Karpas-422 (cell line): ENCODE data around the gene DDB1. TPM values are rescaled to one million over a fixed set of nuclear protein-coding genes. Genes with fewer than 3 reads are reported as not detected.

Experiments used
- DNase-seq: peaks from one replicate; pipeline ENCODE4 v3.0.0-alpha.2; 2015
- H2AFZ ChIP-seq: fragments of 200-600 bp; sonication (generic); 2 replicates; pipeline ENCODE4 v1.6.1; 2014; ENCODE audit warnings: antibody characterized with exemption, low read length, mixed read lengths
- H3K27ac ChIP-seq: fragments of 200-600 bp; sonication (generic); 2 replicates; pipeline ENCODE4 v1.5.1; 2014; ENCODE audit warnings: mild to moderate bottlenecking, low read length, moderate library complexity
- H3K27me3 ChIP-seq: fragments of 200-600 bp; sonication (generic); 2 replicates; pipeline ENCODE4 v1.6.1; 2014; ENCODE audit warnings: low read length, mixed read lengths
- H3K36me3 ChIP-seq: fragments of 200-600 bp; sonication (generic); 2 replicates; pipeline ENCODE4 v1.6.1; 2014; ENCODE audit warnings: low read length, mixed read lengths; ENCODE audit not compliant: insufficient read depth
- H3K4me1 ChIP-seq: fragments of 200-600 bp; sonication (generic); 2 replicates; pipeline ENCODE4 v1.6.1; 2014; ENCODE audit warnings: mild to moderate bottlenecking, low read length, mixed read lengths
- H3K4me2 ChIP-seq: fragments of 200-600 bp; sonication (generic); 2 replicates; pipeline ENCODE4 v1.6.1; 2014; ENCODE audit warnings: low read length, low read depth, mild to moderate bottlenecking; ENCODE audit not compliant: poor library complexity, severe bottlenecking
- H3K4me3 ChIP-seq: fragments of 200-600 bp; sonication (generic); 2 replicates; pipeline ENCODE4 v1.5.1; 2014; ENCODE audit warnings: mild to moderate bottlenecking, antibody characterized with exemption, low read length, mixed read lengths
- H3K79me2 ChIP-seq: fragments of 200-600 bp; sonication (generic); 2 replicates; pipeline ENCODE4 v1.6.1; 2014; ENCODE audit warnings: mild to moderate bottlenecking, low read length, mixed read lengths
- H3K9ac ChIP-seq: fragments of 200-600 bp; sonication (generic); 2 replicates; pipeline ENCODE4 v1.6.0; 2014; ENCODE audit warnings: low read length
- H3K9me2 ChIP-seq: fragments of 200-600 bp; sonication (generic), shearing (Covaris generic); replicated peaks from 2 replicates; pipeline ENCODE4 v1.6.0; 2014; ENCODE audit warnings: mild to moderate bottlenecking, low read length, moderate library complexity; ENCODE audit not compliant: insufficient read depth
- H3K9me3 ChIP-seq: fragments of 300-700, 200-600 bp; sonication (generic); 2 replicates; pipeline ENCODE4 v1.6.1; 2014; ENCODE audit warnings: low read length, mixed read lengths
- H4K20me1 ChIP-seq: fragments of 200-600 bp; sonication (generic); 2 replicates; pipeline ENCODE4 v1.6.1; 2014; ENCODE audit warnings: mild to moderate bottlenecking, antibody characterized with exemption, low read length, low read depth; ENCODE audit not compliant: insufficient read depth
- total RNA-seq: library from RNA; depleted of rRNA; stranded (reverse); fragments of >200 nt; shearing (Covaris generic); gene quantifications from 2 replicates; pipeline ENCODE4 v1.2.3, GENCODE V29; 2014; ENCODE audit warnings: low replicate concordance

Gene DDB1
- total RNA-seq, 1 experiment from 2014 or later = 100 TPM

DNA sequence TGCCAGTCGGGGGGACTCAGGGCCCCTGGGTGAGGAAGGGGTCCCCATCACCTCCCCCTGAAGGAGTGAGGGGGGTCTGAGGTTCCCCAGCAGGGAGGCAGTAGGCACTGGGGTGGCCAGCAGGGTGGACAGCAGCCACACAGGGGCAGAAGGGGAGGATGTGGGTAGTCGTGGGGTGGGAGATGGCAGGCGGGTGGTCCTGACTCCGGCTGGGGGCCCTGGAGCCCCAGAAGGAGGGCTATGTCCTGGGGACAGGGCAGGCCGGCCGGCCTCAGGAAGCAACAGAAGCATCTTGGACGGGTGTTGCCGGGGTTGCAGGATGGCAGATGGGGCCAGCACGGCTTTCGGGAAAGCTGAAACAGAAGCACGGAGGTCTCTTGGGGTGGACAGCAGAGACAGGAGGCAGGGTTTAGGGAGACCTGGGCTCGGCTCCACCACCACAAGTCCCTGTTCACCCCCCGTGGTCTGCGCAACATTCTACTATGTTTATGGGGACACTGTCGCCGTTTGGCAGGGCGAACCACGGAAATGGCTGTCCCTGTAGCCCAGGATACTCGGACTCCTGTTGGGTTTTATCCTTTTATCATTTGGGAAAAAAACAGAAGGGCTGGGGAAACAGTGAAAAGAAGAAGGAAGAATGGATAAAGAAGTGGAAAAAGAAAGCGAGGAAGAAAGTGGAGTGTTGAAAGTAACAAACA is 51.9 kb downstream of the DDB1 start:
- Histone ChIP-seq H3K4me2 (no peak overlapping the region), H3K27me3 (no peaks in the 10 kb centered on the region), H3K4me3 (no peak overlapping the region), H3K79me2 (no peaks in the 10 kb centered on the region), H3K4me1 (no peaks in the 10 kb centered on the region), H2AFZ (no peak overlapping the region), H4K20me1 (no peaks in the 10 kb centered on the region), H3K9me2 (no peaks in the 10 kb centered on the region), H3K9me3 (no peaks in the 10 kb centered on the region), H3K9ac (no peak overlapping the region), H3K27ac (no peak overlapping the region), H3K36me3 (no peaks in the 10 kb centered on the region)
- DNase-seq = no peak

DNA sequence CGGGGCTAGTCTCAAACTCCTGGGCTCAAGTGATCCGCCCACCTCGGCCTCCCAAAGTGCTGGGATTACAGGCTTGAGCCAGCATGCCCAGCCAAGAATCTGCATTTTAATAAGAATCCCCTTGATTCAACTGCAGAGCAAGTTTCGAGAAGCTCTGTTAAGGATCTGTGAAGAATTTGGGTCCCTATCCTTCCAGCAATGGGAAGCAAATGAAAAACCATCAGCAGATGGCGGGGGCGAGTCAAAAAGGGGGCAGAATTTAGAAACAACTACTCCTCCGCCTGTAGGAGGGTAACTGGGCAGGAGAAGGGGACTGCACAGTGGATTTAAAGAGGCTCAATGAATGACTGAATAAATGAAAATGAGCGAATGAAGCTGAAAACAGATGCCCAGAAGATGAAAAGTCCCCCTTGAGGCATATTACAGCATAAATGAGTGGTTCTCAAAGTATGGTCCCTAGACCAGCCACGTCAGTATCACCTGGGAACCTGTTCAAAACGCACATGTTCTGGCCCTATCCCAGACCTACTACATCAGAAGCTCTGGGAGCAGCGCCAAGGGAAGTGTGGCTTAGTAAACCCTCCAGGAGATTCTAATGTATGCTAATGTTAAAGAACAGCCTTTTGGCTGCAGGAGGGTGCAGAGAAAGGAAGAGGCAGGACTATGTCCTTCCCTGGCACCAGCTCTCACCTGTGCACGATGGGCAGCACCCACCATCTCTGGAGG is 52.8 kb downstream of the DDB1 start:
- H3K4me1 ChIP-seq = no peaks in the 10 kb centered on the region
- H3K9me3 ChIP-seq = no peaks in the 10 kb centered on the region
- DNase-seq = no peak
- H3K9me2 ChIP-seq = no peaks in the 10 kb centered on the region
- no peak overlapping the region for H3K9ac ChIP-seq
- H3K4me3 ChIP-seq = no peak overlapping the region
- H3K79me2 ChIP-seq = no peaks in the 10 kb centered on the region
- no peak overlapping the region for H3K27ac ChIP-seq
- no peak overlapping the region for H3K4me2 ChIP-seq
- no peaks in the 10 kb centered on the region for H3K27me3 ChIP-seq
- H3K36me3 ChIP-seq = no peaks in the 10 kb centered on the region
- H2AFZ ChIP-seq = no peak overlapping the region
- H4K20me1 ChIP-seq = 0 out of 2 replicates have a peak, but pooled peaks cover 4% of the 10 kb centered on the region

DNA sequence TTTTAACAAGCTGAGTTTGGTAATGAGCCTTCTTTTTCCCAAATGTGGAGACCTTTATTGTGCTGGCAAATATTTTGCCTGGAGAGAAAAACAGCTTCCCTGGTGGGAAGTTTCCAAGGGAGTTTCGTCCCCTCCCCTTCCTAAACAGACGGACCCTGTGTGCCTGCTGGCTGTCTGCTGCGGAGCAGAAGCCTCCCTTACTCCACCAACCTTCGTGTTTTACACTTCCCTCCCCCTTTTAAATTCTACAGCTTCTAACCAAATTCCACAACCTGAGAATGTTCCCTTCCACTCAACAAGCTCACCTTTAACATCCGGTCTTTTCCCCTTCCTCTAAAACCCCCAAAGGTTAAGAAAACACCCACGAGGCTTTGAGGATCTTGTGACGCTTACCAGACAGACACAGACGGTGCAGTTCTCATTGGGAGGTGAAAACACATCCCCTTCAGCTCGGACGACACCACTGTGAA is 54.9 kb downstream of the DDB1 start:
- H3K36me3 ChIP-seq = no peaks in the 10 kb centered on the region
- no peaks in the 10 kb centered on the region for H3K9me3 ChIP-seq
- H3K9me2 ChIP-seq = no peaks in the 10 kb centered on the region
- no peaks in the 10 kb centered on the region for H3K4me1 ChIP-seq
- H3K4me3 ChIP-seq = no peak overlapping the region
- no peak for DNase-seq
- no peak overlapping the region for H3K9ac ChIP-seq
- no peak overlapping the region for H2AFZ ChIP-seq
- 0 out of 2 replicates have a peak, but pooled peaks cover 4% of the 10 kb centered on the region for H4K20me1 ChIP-seq
- H3K4me2 ChIP-seq = no peak overlapping the region
- H3K27ac ChIP-seq = no peak overlapping the region
- H3K79me2 ChIP-seq = no peaks in the 10 kb centered on the region
- H3K27me3 ChIP-seq = no peaks in the 10 kb centered on the region

DNA sequence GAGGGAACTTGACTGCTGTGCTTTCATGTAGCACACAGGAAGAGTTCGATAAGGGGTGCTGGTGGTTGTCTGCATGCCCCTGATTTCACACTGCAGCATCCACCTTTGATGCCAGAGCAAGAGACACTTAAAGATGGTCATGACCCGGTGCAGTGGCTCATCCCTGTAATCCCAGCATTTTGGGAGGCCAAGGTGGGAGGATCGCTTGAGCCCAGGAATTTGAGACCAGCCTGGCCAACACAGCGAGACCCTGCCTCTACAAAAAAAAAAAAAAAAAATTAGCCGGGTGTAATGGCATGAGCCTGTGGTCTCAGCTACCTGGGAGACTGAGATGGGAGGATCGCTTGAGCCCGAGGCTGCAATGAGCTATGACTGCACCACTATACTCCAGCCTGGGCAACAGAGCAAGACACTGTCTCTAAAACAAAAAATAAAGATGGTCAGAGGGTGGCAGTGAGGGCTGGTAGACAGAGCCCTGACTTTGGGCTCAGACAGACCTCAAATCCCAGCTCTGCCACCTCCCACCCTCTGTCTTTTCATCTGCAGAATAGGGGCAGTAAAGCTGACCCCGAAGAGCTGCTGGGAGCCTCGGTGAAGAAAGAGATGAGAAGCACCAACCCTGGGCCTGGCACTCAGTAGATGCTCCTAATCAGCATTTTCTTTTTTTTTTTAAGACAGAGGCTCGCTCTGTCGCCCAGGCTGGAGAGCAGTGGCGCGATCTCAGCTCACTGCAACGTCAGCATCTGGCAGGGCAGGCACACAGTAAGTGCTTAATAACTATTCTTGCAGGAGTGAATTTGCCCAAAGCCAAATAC is 55.5 kb downstream of the DDB1 start:
- DNase-seq = no peak
- Histone ChIP-seq H3K9me3 (no peaks in the 10 kb centered on the region), H3K27ac (no peak overlapping the region), H2AFZ (no peak overlapping the region), H3K27me3 (no peaks in the 10 kb centered on the region), H3K4me1 (no peaks in the 10 kb centered on the region), H3K79me2 (no peaks in the 10 kb centered on the region), H3K4me2 (no peak overlapping the region), H4K20me1 (0 out of 2 replicates have a peak, but pooled peaks cover 4% of the 10 kb centered on the region), H3K9ac (no peak overlapping the region), H3K4me3 (no peak overlapping the region), H3K9me2 (no peaks in the 10 kb centered on the region), H3K36me3 (no peaks in the 10 kb centered on the region)

DNA sequence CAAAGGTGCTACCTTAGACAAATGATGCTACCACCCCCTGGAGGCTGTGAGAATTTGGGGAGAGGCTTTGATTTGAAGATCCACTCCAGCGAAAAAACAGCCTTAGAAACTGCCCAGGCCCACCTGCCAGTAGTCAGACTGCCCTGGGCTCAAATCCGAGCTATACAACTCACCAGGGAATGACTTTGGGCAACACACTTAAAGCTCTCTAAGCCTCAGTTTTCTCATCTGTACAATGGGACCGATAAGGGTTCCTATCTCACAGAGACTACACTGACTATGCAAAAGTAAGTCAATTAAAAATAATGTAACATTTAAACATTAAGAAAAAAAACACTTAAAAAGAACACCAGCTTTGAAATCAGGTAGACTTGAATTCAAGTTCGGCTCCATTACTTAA is 57.7 kb downstream of the DDB1 start:
- H3K27me3 ChIP-seq = no peaks in the 10 kb centered on the region
- H3K27ac ChIP-seq = no peak overlapping the region
- H4K20me1 ChIP-seq = 0 out of 2 replicates have a peak, but pooled peaks cover 4% of the 10 kb centered on the region
- no peak overlapping the region for H3K4me3 ChIP-seq
- H2AFZ ChIP-seq = no peak overlapping the region
- H3K9me2 ChIP-seq = no peaks in the 10 kb centered on the region
- H3K79me2 ChIP-seq = no peaks in the 10 kb centered on the region
- H3K9me3 ChIP-seq = no peaks in the 10 kb centered on the region
- H3K4me2 ChIP-seq = no peak overlapping the region
- no peak overlapping the region for H3K9ac ChIP-seq
- H3K4me1 ChIP-seq = no peaks in the 10 kb centered on the region
- no peaks in the 10 kb centered on the region for H3K36me3 ChIP-seq
- DNase-seq = no peak

DNA sequence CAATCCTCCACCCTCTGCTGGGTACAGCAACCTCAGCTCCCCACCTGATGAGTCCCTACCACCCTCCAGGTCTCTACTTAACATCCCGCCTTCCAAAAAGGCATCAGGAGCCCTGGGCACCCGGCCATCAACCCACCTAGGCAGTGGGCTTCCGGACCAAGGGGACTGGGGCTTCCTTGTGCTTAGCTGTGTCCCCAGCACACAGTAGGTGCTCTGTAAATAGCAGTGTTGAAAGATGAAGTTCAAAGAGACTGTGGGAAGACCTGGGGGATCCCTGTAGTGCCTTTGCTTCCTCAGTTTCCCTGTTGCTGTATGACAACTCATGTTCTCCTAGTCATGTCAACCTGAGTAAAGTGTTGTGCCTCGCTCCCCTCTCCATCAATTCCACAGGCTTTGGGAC is 58.8 kb downstream of the DDB1 start:
- H3K4me3 ChIP-seq = no peak overlapping the region

DNA sequence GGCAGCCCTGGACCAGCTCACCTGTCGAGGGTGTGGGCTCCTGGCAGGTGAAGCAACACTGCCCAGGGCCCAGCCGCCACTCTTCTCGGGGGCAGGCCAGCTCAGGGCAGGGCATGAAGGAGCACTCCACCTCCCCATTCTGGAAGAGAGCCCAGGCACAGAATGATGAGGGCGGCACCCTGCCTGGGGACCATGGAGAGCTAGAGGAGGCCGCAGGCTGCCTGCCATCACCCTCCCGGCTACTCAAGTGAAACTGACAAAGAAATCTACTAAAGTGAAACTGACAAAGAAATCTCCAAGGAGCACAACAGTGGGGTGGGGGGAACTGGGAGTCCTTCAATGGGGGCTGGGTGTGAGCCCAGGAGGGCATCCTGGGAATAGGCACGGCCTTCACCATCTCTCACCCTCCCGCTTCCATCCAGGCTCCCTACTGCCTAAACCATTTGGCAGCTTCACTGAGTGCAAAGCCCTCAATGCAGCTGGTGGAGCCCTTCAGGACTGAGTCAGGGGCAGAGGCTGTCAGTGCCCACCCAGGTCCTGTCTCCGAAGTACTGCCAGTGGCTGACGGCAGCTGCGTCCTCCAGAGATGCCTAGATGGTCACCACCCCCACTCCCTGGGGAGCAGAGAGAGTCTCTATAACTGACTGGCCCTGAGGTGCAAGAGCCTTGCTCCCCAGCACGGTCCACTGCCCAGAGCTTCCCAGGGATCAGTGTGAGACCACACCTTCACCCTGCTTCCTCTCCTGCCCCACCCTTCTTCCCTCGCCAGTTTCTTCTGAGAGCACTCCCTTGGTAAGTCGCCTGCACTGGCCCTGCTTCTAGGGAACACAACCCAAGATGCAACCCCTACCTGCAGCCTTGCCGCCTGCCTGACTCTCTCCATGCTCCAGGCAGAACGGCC is 59.5 kb downstream of the DDB1 start:
- no peak for DNase-seq
- no peaks in the 10 kb centered on the region for H3K36me3 ChIP-seq
- 0 out of 2 replicates have a peak, but pooled peaks cover 4% of the 10 kb centered on the region for H4K20me1 ChIP-seq
- H3K9me2 ChIP-seq = no peaks in the 10 kb centered on the region
- H2AFZ ChIP-seq = no peak overlapping the region
- H3K27ac ChIP-seq = no peak overlapping the region
- no peaks in the 10 kb centered on the region for H3K9me3 ChIP-seq
- H3K27me3 ChIP-seq = no peaks in the 10 kb centered on the region
- H3K4me3 ChIP-seq = no peak overlapping the region
- H3K4me2 ChIP-seq = no peak overlapping the region
- H3K4me1 ChIP-seq = no peaks in the 10 kb centered on the region
- H3K9ac ChIP-seq = no peak overlapping the region
- no peaks in the 10 kb centered on the region for H3K79me2 ChIP-seq

More for the DNA sequence above, 58.8 kb downstream of the DDB1 start:
- Histone ChIP-seq H2AFZ (no peak overlapping the region), H3K79me2 (no peaks in the 10 kb centered on the region), H3K36me3 (no peaks in the 10 kb centered on the region), H3K9me2 (no peaks in the 10 kb centered on the region), H3K27me3 (no peaks in the 10 kb centered on the region), H3K9ac (no peak overlapping the region), H3K27ac (no peak overlapping the region), H3K4me1 (no peaks in the 10 kb centered on the region), H3K9me3 (no peaks in the 10 kb centered on the region), H4K20me1 (0 out of 2 replicates have a peak, but pooled peaks cover 4% of the 10 kb centered on the region), H3K4me2 (no peak overlapping the region)
- DNase-seq = no peak
